NOMO-1 (cell line): Measurements from ENCODE around the gene GBA2.
A peak's percentile ranks its signal among the peaks of the same experiment; 100 is the strongest.

ENCODE experiments used
- DNase-seq, 2 experiments: peaks; one replicate each; lab custom pipeline; 2025; ENCODE audit not compliant: unreplicated experiment in 2 of 2; lab: John Stamatoyannopoulos, UW

GBA2 gene

DNA sequence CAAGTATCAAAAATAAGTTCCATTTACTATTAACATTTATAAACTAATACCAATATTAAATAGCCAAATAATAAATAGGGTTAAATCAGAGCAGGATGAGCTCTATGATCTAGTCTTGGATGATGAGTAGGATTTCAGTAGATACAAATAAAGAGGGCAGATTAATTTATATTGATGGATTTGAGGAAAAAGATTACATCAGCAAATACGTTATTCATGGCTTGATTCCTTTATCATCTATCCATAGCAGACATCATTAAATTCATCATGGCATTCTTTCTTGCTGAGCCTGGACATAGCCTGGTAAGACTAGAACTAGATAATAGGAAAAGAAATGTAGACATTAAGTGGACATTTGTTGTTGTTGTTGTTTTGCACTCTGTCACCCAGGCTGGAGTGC lies 18.4 kb upstream of the GBA2 start:
- DNase-seq = no peak

DNA sequence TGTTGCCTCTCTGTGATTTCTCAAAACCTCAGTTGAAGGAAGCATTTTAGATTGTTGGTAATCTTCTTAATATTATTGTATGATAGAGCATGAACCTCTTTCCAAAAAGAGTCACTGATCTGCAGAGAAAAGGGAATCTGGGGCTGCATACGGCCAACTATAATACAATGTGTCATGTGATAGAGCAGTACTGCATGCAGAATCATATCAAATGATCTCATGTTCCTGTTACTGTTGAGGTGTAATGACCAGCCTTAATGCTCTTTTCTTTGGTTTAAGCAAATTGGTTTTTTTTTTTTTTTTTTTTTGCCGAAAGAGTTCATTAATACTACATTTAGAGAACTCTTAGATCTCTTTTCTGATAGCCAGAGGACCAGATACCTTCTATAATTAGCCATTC lies 18.0 kb upstream of the GBA2 start:
- no peak for DNase-seq

DNA sequence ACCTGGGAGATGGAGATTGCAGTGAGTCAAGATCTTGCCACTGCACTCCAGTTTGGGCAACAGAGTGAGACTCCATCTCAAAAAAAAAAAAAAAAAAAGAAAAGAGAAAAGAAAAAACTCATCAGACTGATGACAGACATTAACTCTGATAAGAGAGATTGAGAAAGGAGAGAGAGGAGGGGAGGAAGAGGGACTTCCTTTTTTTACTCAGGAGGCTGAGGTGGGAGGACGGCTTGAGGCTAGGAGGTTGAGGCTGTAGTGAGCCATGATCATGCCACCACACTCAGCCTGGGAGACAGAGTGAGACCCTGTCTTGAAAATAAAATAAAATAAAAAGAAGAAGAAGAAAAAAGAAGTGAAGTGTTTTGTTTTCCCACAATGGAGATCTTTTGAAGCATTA lies 14.8 kb upstream of the GBA2 start:
- DNase-seq = no peak

DNA sequence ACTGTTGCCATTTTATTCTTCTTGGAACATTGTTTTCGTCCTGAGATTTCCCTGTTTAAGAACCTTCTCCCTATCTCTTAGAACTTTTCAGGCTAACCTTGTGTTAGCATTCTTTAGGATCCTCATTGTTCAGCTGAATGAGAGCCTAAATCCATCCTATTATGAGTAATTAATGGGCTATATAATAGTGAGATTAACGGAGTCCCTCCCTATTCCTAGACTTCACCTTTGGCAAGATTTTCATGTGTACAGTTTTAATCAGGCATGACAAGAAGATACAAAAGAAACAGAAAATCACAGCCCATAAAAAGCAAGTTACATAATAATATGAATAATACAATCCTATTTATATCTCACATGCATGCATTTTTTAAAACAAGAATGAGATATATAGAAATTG lies 14.2 kb upstream of the GBA2 start:
- DNase-seq = no peak

DNA sequence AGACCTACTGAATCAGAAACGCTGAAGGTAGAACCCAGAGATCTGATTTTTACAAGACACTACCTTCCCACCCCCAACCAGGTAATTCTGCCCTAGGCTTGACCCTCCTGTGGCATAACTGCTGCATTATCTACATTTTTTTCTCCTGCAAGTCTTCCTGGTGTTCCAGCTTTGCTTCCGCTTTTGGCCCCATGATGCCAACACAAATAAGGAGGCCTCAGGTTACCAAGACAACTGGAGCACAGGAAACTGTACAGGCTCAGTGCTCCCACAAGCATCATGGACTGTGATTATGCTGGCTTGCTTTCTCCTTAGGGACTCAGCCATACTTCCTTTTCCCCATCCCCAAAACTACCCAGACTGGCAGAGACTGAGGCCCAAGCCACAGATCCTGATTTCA lies 11.6 kb upstream of the GBA2 start:
- DNase-seq = no peak

DNA sequence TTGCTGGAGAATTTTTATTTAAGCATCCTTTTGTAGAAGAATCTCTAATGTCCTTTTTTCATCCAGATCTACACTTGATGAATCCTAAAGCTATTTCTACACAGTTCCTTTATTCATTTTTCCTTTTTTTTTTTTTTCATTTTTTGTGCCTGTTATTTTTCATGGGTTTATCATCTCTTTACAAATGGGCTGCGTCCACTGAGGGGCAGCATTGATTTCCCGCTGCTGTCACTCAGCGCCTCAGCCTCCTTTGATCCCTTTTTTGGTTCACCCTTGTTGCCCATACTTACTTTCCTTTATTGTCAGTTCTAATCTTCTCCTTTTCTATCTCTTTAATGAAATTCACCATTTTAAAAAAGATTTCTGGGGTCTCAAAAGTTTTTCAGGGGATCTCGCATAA lies 10.8 kb upstream of the GBA2 start:
- no peak for DNase-seq

DNA sequence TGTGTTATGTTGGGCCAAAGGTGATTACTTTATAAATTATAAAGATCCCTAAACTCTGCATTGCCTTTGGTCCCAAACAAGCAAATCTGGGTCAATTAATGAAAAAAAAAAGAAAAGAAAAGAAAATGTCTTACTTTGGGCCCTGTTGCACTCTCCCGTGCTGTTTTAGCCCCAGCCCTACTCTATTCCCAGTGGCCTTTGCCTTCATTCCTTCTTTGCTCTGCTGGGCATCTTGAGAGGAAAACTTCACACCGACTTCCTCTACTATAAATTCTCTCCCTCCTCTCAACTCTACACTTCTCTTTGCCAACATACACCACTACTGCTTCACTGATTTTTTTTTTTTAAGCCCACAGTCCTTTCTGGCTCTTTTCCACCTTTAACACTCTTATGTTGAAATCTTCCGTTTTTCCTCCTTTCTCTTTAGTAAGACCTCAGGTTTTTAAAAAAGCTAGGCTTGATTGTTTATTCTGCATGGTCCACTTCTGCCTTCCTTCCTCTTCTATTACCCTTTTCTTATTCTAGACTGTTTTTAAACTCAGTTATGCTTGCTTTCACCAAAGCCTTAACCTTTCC lies 9.5 kb upstream of the GBA2 start:
- no peak for DNase-seq

DNA sequence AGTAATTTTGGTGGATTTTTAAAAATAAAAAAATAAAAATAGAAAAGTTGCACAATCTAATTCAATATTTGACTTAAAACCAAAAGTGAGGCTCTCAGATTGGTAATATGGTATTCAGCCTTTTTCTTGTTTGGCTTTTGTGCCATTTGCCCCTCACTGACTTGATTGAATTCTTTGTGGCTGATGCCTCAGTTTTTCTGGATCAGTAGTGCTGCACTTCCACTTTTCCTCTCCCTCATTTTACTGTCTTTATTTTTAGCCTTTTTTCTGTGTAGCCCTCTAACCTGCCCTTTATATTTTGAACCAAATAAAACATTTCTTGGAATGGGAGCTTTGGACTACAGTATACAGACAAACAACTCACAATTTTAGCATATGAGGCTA lies 8.9 kb upstream of the GBA2 start:
- DNase-seq = no peak

DNA sequence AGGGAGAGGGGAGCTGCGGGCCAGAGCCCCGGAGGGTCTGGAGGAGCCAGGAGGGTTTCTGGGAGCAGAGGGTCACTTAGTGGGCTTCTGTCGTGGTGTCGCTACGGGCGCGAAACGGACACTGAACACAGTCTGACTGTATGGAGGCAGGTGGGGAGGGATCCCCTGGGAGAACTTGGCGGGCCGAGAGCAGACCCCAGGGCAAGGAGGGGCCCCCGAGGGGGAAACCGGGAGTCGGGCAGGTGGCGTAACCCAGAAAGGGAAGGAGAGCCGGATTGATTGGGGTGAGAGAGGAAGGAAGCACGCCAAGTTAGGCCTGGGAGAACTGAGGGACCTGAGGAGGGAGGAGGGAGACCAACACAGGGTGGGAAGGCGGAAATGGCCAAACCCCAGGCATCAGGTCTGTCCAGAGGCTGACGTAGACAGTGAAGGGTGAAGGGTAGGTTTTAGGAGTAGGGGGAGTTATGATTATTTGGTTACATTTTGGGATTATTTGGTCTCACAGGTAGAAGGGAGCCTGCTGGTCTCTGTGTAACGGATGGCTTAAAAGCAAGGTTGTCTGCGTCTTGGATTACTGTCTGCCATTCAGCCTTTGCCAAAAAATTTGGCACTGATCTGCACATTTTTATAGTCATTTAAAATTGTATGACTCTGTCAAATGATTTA lies 8.3 kb upstream of the GBA2 start:
- DNase-seq = peak; percentile 48 to 72

DNA sequence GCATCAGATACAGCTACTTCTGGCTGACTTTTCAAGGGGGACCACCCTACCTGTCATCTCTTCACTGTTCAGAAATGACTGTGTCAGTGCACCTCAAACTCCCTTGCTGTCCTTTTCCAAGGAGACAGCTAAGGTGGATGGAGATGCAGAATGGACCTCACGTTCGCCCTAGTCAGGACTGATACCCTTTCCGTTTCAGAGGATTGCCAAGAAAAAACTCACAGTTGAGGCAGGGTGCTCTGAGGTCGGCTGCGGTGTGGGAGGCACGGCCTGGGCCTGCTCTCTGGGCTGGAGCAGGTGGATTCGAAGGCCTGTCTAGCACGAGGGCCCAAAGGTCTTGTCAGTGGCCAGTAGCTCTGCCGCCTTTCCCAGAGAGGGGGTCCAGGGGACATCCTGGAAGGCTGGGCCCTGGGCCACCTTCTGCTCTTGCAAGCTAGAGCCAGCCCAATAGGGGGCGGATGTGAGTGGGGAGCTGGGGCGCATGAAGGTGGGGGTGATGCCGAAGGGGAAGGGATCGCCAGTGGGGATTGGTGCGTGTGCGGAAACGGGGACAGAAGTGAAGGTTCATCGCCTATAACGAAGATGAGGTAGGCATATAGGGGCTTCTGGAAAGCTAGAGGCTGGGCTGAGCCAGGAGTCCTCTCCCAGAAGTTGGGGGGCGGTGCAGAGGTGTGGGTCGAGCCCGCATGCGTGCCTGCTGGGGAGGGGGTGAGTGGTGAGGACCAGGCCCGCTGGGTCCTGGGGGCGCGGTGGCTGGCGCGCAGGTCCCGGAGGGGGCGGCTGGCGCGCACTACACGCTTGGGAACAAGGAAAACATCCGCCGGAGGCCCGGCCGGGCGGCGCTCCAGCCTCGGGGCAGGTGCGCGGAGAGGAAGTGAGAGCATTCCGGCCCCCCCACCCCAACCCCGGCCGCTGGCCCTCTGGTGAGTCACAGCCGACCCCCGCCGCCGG lies 7.5 kb upstream of the GBA2 start:
- peak; percentile 70 to 84 for DNase-seq

DNA sequence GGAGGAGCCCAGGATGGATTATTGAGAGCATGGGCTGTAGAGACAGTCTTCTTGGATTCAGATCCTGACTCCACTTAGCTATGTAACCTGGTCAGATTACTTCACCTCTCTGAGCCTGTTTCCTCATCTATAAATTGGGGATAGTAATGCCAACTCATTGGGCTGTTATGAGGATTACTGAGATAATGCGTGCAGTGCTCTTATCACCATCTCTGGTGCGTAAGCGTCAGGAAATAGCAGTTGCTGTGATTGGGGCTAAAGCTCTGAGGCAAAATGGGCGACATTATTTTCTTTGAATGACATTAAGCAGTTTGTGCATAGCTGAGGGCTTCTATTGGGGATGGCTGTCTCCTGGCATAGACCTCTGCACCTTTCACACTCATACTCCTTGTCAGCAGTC lies 6.0 kb upstream of the GBA2 start:
- DNase-seq = no peak

DNA sequence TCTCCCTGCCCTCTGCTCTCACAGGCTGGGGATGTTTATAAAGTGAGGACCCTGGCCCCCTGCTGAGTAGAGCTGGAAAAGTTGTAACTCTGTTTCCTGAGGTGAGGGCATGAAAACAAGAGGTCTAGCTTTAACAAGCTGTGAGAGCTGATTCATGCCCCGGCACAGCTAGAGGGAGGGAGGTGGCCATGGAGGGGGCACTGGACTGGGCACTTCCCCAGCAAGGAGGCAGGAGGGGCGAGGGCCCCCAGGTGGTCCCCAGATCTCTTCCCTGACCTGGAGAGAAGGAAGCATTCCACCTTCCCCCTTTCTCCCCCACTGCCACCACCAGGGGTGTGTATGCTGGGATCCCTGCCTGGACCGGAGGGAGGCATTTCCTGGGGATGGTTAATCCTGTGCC lies 5.2 kb upstream of the GBA2 start, which contains the start of gene MSMP:
Gene MSMP (minus strand): TSS at position 13 of the 400 bp plus-strand sequence. CDS start 147 bp downstream, outside the sequence.
- DNase-seq = no peak

DNA sequence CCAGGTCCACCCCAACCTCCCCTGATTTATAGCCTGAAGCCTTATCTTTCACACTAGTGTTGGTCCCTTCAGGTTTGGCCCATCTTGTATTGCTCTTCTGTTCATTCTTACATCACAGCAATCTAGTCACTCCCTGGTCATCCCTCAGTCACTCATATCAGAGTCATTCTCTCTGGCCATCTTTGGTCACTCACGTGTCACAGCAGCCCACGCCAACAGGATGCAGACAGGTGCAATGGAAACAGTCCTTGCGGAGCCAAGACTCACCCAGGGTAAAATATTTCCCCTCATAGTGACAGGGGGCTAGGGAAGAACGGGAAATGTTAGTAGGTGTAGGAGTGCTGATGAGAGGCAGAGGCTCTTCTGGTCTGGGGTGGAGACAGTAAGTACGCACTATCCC lies 4.4 kb upstream of the GBA2 start:
- DNase-seq = no peak

DNA sequence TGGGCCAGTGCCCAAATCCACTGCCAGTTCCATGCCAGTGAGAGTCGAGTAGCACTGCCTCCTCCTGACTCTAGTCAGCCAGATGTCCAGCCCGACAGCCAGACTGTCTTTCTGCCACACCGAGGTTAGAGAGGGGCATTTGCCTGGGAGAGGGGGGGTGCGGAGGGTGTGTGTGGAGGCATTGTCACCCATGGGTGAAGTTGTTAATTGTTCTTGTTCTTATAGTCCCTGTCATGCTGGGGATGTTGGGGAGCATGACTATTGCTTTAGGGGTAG lies 1.2 kb upstream of the GBA2 start:
- no peak for DNase-seq

DNA sequence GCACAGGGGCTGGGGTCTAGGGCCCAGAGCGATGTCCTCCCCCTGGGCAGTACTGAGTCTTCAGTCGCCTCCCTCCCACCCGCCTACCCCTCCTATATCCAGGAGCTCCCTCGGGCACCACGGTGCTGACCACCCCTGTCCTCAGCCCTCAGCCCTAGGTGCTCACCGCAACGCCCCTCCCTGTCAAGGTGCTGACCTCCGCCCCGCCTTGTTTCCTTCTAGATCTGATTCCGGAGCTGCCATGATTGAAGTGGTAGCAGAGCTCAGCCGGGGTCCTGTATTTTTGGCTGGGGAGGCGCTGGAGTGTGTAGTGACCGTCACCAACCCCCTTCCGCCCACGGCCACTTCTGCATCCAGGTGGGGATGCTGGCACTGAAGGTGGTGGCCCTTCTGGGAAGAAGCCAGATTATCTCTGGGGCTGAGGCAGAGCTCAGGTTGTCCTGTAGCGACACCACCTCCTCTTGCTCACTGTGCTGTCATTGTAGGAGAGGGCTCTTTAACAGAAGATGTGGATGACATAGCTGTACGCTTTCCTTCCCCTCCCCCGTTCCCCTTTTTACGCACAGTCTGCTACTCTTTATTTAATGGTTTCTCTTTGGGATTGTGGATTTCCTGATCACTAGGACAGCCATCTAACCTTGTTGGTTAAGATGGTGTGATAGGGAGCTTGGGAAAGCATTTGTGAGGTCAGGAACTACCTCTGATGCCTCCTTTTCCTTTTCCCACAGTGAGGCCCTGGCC lies 657 bp upstream of the GBA2 start:
- DNase-seq = peak in 1 of 2 experiments; percentile 52

DNA sequence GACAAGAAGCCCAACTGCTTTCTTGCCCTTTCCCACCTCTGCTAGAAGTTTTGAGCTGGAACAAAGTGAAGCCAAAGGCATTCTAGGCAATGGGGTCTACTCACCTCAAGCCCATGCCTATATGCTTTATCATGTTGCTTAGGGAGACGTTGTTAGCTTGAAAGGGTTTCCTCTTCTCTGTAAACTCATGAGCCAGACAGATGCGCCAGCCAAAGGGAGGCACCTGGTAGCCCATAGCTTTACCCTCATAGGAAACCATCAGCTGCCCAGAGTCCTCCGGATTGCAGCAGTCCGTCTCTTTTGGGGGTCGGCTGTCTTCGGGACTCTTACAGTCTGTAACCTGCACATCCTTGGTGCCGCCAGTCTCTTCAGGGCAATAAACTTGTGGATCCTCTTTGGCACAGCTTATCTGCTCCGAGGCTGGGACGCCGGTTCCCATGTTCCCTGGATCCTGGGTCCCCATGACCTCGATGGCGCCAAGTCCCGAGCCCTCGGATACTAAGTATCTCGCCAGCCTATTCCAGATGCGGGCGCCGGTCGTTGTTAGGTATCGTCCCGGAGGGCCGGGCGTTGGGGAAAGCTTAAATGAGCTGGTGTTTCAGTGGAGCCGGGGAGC lies 678 bp downstream of the GBA2 start:
- peak in 1 of 2 experiments; percentile 43 for DNase-seq

DNA sequence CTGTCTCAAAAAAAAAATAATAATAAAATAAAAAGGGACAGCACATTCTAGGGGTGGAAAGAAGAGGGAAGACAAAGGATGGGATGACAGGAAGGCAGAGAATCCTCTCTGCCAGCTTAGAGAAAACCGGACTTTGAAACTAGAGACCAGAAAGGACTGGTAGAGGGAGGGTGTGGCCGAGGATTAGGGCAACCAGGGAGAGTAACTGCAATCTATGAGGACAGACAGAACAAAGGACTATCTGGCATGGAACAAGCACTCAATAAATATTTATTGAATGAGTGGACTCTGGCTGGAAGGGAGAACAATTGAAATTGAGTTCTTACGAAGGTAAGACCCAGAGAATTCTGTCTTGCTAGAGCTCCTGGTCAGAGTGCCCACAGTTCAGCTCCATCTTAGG lies 2.4 kb downstream of the GBA2 start:
- no peak for DNase-seq

DNA sequence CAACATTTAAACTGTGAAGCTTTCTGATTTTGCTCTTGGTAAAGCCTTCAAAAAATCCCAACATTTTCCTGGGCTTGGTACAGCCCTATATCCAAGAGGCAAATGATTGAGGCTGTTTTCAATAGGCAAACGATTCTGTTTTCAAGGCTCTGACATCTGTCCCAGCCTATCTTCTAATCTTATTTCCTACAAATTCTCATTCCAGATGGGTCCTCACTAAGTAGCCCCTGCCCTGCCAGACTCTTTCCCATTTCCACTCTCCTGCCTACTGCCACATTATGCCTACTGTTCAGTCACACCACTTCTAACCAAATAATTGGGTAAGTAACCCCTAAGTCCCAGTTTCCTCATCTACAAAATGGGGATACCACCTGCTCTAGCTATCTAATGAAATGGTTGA lies 3.5 kb downstream of the GBA2 start:
- DNase-seq = no peak

DNA sequence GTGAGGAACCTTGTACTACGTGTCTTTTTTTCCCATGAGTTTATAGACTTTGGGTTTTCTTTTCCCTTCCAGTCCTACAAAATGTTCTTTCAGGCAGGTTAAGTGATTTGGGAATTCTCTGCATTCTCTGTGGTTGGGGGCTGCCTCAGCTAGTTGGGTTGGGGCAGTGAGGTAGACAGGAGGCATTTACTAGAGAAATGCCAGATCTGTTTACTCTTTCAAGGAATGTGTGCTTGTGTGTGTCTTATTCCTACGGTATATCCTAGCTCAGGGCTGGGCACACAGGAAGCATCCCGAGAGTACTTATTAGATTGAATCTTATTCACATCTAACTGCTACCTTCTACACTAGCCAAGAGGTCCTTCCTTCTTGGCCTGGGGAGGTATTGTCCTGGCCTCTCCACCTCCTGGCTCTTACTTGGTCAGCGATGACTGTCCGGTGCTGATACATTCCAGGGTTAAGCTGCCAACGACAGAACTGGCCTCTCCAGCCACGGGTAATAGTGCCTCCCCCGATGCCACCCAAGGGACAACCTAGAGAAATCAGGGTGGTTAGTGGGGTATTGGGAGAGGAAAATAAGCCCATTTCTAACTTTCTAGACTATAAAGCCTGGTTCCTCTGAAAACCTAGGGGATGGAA lies 5.0 kb downstream of the GBA2 start:
- no peak for DNase-seq

DNA sequence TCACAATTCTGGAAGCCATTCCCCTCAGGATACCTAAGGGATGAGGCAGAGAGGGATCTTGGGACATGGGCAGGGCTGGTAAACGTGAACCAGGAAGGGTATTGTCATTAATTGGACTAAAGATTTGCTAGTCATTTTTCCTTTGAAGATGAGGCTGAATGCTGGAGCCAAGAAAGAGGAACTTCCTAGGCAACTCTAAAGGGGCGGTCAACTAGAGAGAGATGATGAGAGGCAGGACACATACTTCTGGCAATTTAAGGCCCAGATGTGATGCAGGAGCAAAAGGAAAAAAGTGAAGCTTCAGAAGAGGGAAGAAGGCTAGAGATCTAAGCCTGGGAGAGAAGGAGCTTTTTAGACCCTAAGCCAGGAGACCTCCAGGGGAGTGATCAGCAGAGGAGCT lies 5.6 kb downstream of the GBA2 start:
- peak in 1 of 2 experiments; percentile 9 for DNase-seq
